Right lobe of liver (tissue), 6 donors: Measurements from ENCODE around the gene MED9. TPM values are rescaled to one million over a fixed set of nuclear protein-coding genes. Genes with fewer than 3 reads are reported as not detected.

Experiments
- ATAC-seq, 4 donors: fragments of 200-7000 bp; cut with Tn5 transposase; one replicate each; pipeline ENCODE4 v1.9.1; 2020; ENCODE audit warnings: mild to moderate bottlenecking in 4 of 4, moderate library complexity in 4 of 4
- DNase-seq, 3 donors: peaks; one replicate each; pipeline ENCODE4 v3.0.0-alpha.2; 2020
- H3K27ac ChIP-seq, 3 donors: fragments of 200-600 bp; one replicate each; pipeline ENCODE4 v1.8.0; 2022
- H3K27me3 ChIP-seq, 2 donors: fragments of 200-600 bp; one replicate each; pipeline ENCODE4 v1.8.0; 2022
- H3K36me3 ChIP-seq, 4 donors: fragments of 200-600 bp; sonication (generic) in 1 of 4; one replicate each; pipeline versions ENCODE4 v1.5.1 to v1.8.0; 2017 to 2022; ENCODE audit warnings: control low read depth in 1 of 4
- H3K4me1 ChIP-seq, 4 donors: fragments of 200-600 bp; sonication (generic) in 1 of 4; one replicate each; pipeline versions ENCODE4 v1.5.1 to v1.8.0; 2017 to 2022; ENCODE audit warnings: control low read depth in 1 of 4
- H3K4me3 ChIP-seq, 3 donors: fragments of 200-600 bp; one replicate each; pipeline ENCODE4 v1.8.0; 2022
- H3K9me3 ChIP-seq, 4 donors: fragments of 200-600 bp; sonication (generic) in 1 of 4; one replicate each; pipeline versions ENCODE4 v1.5.1 to v1.8.0; 2017 to 2022; ENCODE audit warnings: control low read depth in 1 of 4
- POLR2A ChIP-seq: fragments of 450-650 bp; IDR thresholded peaks from one replicate; pipeline ENCODE4 v1.6.1; 2017; ENCODE audit warnings: antibody characterized with exemption, mild to moderate bottlenecking
- WGBS: methylation state at CpG from one replicate; pipeline ENCODE4 v1.1.6; 2018; ENCODE audit warnings: low coverage, low lambda C conversion rate; ENCODE audit not compliant: insufficient coverage; ENCODE audit errors: missing lambda C conversion rate; 5-methylcytosine and 5-hydroxymethylcytosine counted together
- intact Hi-C, 2 donors: fragments of 100-400 bp; cut with DNase I; formaldehyde crosslinking; loops; one replicate each; pipeline versions ENCODE4 v1.11.2 to v1.14.1; 2022
- total RNA-seq, 6 experiments: library from RNA; depleted of rRNA in 2 of 6; stranded (reverse); fragments of >200 nt in 2 of 6; fragmentation: NEBNext Ultra II Directional in 3 of 6; extraction: Animal tissue kit (Norgen Biotek cat#: 25700) in 3 of 6; gene quantifications; one replicate each; pipeline versions ENCODE4 v1.1.0 to v1.2.4, GENCODE V29; 2016 to 2023
- TF ChIP-seq, protein P1 (sequence below), 4 donors: fragments of 200-600 bp in 3 of 4; fragments of 450-650 bp in 1 of 4; IDR thresholded peaks; one replicate each; pipeline versions ENCODE4 v1.5.1 to v1.8.0; 2016 to 2022; ENCODE audit warnings: antibody characterized with exemption in 4 of 4, mild to moderate bottlenecking in 2 of 4
- donor health status: DM: no; HTN: yes; CAD: no.
- donor health status: DM: no; HTN: no; CAD: no.
- donor health status: DM: no; HTN: no; CAD: no.
- donor health status: DM: no; HTN: yes; CAD: no.
- donor health status: DM: no; HTN: yes; CAD: no.

Gene MED9
- total RNA-seq, 6 experiments from 2014 or later, result 5.7 to 24.4 (median 12.4) TPM

- intact Hi-C loops, result no loop called here
- Histone ChIP-seq H3K36me3 (peaks cover 0 to 5% (median 2%) of the 10 kb centered on the region in 4 donors), H3K4me3 (peak overlapping the region; percentile 55 to 71 (median 64)), H3K27me3 (no peaks in the 10 kb centered on the region), H3K9me3 (no peaks in the 10 kb centered on the region), H3K27ac (peak overlapping the region; percentile 82 to 91 (median 84)), H3K4me1 (peaks cover 0 to 20% (median 0%) of the 10 kb centered on the region in 4 donors)
- ATAC-seq (peak; percentile 0 to 6 (median 3)), DNase-seq (peak in 2 of 3 donors; percentile 48 to 60)
- TF ChIP-seq, protein P1, sequence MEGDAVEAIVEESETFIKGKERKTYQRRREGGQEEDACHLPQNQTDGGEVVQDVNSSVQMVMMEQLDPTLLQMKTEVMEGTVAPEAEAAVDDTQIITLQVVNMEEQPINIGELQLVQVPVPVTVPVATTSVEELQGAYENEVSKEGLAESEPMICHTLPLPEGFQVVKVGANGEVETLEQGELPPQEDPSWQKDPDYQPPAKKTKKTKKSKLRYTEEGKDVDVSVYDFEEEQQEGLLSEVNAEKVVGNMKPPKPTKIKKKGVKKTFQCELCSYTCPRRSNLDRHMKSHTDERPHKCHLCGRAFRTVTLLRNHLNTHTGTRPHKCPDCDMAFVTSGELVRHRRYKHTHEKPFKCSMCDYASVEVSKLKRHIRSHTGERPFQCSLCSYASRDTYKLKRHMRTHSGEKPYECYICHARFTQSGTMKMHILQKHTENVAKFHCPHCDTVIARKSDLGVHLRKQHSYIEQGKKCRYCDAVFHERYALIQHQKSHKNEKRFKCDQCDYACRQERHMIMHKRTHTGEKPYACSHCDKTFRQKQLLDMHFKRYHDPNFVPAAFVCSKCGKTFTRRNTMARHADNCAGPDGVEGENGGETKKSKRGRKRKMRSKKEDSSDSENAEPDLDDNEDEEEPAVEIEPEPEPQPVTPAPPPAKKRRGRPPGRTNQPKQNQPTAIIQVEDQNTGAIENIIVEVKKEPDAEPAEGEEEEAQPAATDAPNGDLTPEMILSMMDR (IDR thresholded peaks at IDR 0.05), result no peak
- TF ChIP-seq POLR2A, result no peak
- WGBS, result 10% methylated on average over 13 of the region's 14 CpGs
Observed at GRCh38 chr17:17494499-17494869, 17.7 kb downstream of the MED9 start.

GRCh38 chr17:17494870-17495535 is 18.2 kb downstream of the MED9 start:
- H3K36me3 ChIP-seq, result peaks cover 0 to 5% (median 2%) of the 10 kb centered on the region in 4 donors
- 13% methylated on average over 12 of the region's 71 CpGs for WGBS
- TF ChIP-seq POLR2A, result peak; percentile 76
- TF ChIP-seq, protein P1 (IDR thresholded peaks at IDR 0.05), result no peak
- H3K4me3 ChIP-seq, result peak overlapping the region; percentile 55 to 71 (median 64)
- no peaks in the 10 kb centered on the region for H3K9me3 ChIP-seq
- peak; percentile 54 to 67 (median 56) for DNase-seq
- peak overlapping the region; percentile 82 to 91 (median 84) for H3K27ac ChIP-seq
- peak in 2 of 4 donors; percentile 7 to 14 for ATAC-seq
- peaks cover 0 to 20% (median 0%) of the 10 kb centered on the region in 4 donors for H3K4me1 ChIP-seq
- intact Hi-C loops, result loop anchor here in 1 of 2 donors (5.0 kb wide), 1 partner anchor 72 kb away; no protein-coding TSS in a partner anchor
- no peaks in the 10 kb centered on the region for H3K27me3 ChIP-seq

DNA sequence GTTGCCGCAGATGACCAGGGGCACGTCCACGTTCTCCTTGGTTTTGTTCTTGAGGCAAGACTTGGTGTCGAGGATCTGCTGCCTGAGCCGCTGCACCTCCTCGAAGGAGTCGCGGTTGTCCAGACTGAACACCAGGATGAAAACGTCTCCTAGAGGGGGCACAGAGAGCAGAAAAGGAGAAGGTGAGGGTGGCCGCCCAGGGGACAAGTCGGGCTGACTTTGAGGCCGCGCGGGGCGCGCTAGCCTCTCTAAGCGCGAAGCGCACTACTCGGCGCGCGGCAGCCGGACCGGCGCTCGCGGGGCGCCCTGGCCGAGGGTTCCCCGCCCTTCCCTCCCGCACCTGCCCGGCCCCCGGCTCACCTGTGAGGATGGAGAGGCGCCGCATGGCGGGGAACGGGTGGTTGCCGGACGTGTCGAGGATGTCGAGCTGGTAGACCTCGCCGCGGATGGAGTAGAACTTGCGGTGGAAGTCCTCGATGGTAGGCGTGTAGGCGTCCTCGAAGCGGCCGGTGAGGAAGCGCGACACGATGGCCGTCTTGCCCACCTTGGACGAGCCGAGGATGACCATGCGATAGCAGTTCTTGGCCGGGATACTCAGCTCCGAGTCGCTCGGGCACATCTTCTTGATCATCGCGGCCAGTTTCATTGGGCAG is 18.9 kb downstream of the MED9 start:
- Histone ChIP-seq H3K4me3 (peak overlapping the region; percentile 55 to 71 (median 64)), H3K27me3 (no peaks in the 10 kb centered on the region), H3K9me3 (no peaks in the 10 kb centered on the region), H3K36me3 (peaks cover 0 to 5% (median 2%) of the 10 kb centered on the region in 4 donors), H3K4me1 (peaks cover 0 to 20% (median 0%) of the 10 kb centered on the region in 4 donors), H3K27ac (peak overlapping the region; percentile 82 to 91 (median 84))
- no peak for TF ChIP-seq POLR2A
- TF ChIP-seq, protein P1 (IDR thresholded peaks at IDR 0.05), result no peak
- ATAC-seq (peak in 2 of 4 donors; percentile 3 to 13), DNase-seq (peak in 2 of 3 donors; percentile 46 to 50)
- no CpG with 5 or more reads among the region's 65 CpGs for WGBS
- intact Hi-C loops, result loop anchor here in 1 of 2 donors (5.0 kb wide), 1 partner anchor 72 kb away; no protein-coding TSS in a partner anchor

GRCh38 chr17:17496189-17497064 is 19.6 kb downstream of the MED9 start, which contains the start of gene RASD1:
TSS of gene RASD1 (minus strand) at chr17:17496395. CDS start at chr17:17496181, 214 bp downstream.
- TF ChIP-seq, protein P1 (IDR thresholded peaks at IDR 0.05), result peak; percentile 97 to 99 (median 98)
- peak; percentile 100 for TF ChIP-seq POLR2A
- 0% methylated on average over 26 of the region's 93 CpGs for WGBS
- ATAC-seq (peak; percentile 68 to 91 (median 86)), DNase-seq (peak; percentile 94 to 95 (median 94))
- H3K27me3 ChIP-seq, result no peaks in the 10 kb centered on the region
- H3K4me1 ChIP-seq, result peaks cover 0 to 20% (median 0%) of the 10 kb centered on the region in 4 donors
- peak within 1 kb of the TSS; percentile 55 to 71 (median 64) for H3K4me3 ChIP-seq
- H3K36me3 ChIP-seq, result peaks cover 0 to 3% (median 1%) of the 10 kb centered on the region in 4 donors
- no peaks in the 10 kb centered on the region for H3K9me3 ChIP-seq
- intact Hi-C loops, result loop anchor here in 1 of 2 donors (5.0 kb wide), 1 partner anchor 71 kb away; no protein-coding TSS in a partner anchor
- H3K27ac ChIP-seq, result peak within 1 kb of the TSS; percentile 82 to 91 (median 86)
